ENCODE measurements around the gene TXN2. TPM values are rescaled to one million over a fixed set of nuclear protein-coding genes. Genes with fewer than 3 reads are reported as not detected.

Gene TXN2
- total RNA-seq, 1 experiment from 2014 or later = 58.6 TPM

- Mint-ChIP-seq H3K4me1 (peaks cover 18 to 21% of the 10 kb centered on the region in 2 experiments), H3K27ac (peak overlapping the region in 2 of 3 experiments; percentile 81 to 82; a peak in 3 of 7 replicates), H3K9me3 (no peaks in the 10 kb centered on the region), H3K4me3 (no peak overlapping the region), H3K27me3 (ENCODE audit: low read depth) (0 out of 2 replicates have a peak, but pooled peaks cover 2% of the 10 kb centered on the region), H3K36me3 (ENCODE audit: insufficient read depth in 1 of 3, low read depth in 3 of 3) (peaks cover 0 to 12% (median 7%) of the 10 kb centered on the region in 3 experiments; a peak in 4 of 7 replicates)
- peaks cover 2% of the 10 kb centered on the region; the same call in 1 of the 2 replicates for H3K4me1 ChIP-seq (ENCODE audit: insufficient read depth, low read length)
- H4K20me1 ChIP-seq (ENCODE audit: control insufficient read depth, insufficient read depth, insufficient read length) = no peaks in the 10 kb centered on the region
- H3K18ac ChIP-seq (ENCODE audit: insufficient read length, low read depth, low read length) = no peak overlapping the region
- H3K27ac ChIP-seq (ENCODE audit: insufficient read length, low read depth, low read length) = no peak overlapping the region
- no peaks in the 10 kb centered on the region for H3K23me2 ChIP-seq (ENCODE audit: insufficient read length, low read depth, low read length, poor library complexity, severe bottlenecking)
- no peak overlapping the region for H4K8ac ChIP-seq (replicated peaks; ENCODE audit: insufficient read length, low read depth, low read length)
- no peaks in the 10 kb centered on the region for H3K79me2 ChIP-seq (ENCODE audit: insufficient read depth, low read length)
- H2BK120ac ChIP-seq (ENCODE audit: low read depth, low read length, poor library complexity, severe bottlenecking) = no peak overlapping the region
- no peaks in the 10 kb centered on the region for H3K9me3 ChIP-seq (ENCODE audit: control insufficient read depth, low read depth, low read length)
- H3K27me3 ChIP-seq (ENCODE audit: insufficient read depth, low read length) = no peaks in the 10 kb centered on the region
- H3K23ac ChIP-seq (ENCODE audit: insufficient read length, low read depth, low read length) = no peak overlapping the region
- H3K79me1 ChIP-seq (ENCODE audit: insufficient read depth, low read depth, low read length, poor library complexity, severe bottlenecking) = no peaks in the 10 kb centered on the region
- no peak for DNase-seq
- no peak overlapping the region for H3K4ac ChIP-seq (ENCODE audit: low read depth, low read length)
- WGBS (ENCODE audit: extremely low coverage, insufficient read length, low lambda C conversion rate) = no CpG with 5 or more reads among the region's 25 CpGs
- H2AK5ac ChIP-seq (ENCODE audit: insufficient read length, low read length) = no peak overlapping the region
- no peak overlapping the region for H3T11ph ChIP-seq (ENCODE audit: low read length)
- no peak overlapping the region for H2AFZ ChIP-seq (ENCODE audit: low read length)
- H3K56ac ChIP-seq (ENCODE audit: insufficient read length, low read depth, low read length) = no peak overlapping the region
- no peak overlapping the region for H4K91ac ChIP-seq (ENCODE audit: insufficient read length, low read depth, low read length)
- no peak overlapping the region for H3K4me2 ChIP-seq (ENCODE audit: insufficient read depth, insufficient read length, low read length)
- H2BK20ac ChIP-seq (ENCODE audit: low read depth, low read length, poor library complexity, severe bottlenecking) = no peak overlapping the region
- H4K5ac ChIP-seq (ENCODE audit: insufficient read length, low read depth, low read length) = no peak overlapping the region
- no peak overlapping the region for H3K9ac ChIP-seq (ENCODE audit: extremely low read depth, insufficient read length, low read length)
- H2BK5ac ChIP-seq (ENCODE audit: insufficient read length, low read length) = no peak overlapping the region
- H2BK12ac ChIP-seq (ENCODE audit: insufficient read length, low read depth, low read length) = no peak overlapping the region
- TF ChIP-seq CTCF (conservative IDR thresholded peaks at IDR 0.05) = no peak
- H3K14ac ChIP-seq (ENCODE audit: insufficient read depth, low read length) = no peak overlapping the region
- H2BK15ac ChIP-seq (ENCODE audit: low read depth, low read length) = no peak overlapping the region
These were observed 16.0 kb downstream of the TXN2 start for GRCh38 chr22:36465232-36466021.
